Femur (tissue), 1 donor: ENCODE measurements around the gene ELMO1.

Source experiments
- DNase-seq: peaks from one replicate; pipeline ENCODE4 v3.0.0-alpha.2; 2017

ELMO1 gene

DNA sequence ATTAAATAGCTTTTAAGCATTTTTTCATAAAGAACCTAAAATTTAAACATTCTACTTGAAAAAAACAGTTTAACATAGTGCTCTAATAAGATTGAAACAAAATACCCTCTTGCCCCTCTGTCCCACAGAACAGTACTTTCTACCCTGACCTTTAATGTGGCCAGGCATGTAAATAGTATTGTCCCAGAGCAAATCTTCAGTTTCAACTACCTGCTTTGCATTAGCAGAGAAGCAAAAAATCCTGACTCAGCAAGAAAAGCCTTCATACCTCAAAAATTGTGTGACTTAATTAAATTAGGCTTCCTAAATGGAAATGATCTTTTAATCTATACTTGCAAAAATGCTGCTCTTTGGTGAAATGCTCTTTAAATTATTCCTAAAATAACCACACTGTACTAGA, 487.0 kb downstream of the ELMO1 start:
- no peak for DNase-seq

DNA sequence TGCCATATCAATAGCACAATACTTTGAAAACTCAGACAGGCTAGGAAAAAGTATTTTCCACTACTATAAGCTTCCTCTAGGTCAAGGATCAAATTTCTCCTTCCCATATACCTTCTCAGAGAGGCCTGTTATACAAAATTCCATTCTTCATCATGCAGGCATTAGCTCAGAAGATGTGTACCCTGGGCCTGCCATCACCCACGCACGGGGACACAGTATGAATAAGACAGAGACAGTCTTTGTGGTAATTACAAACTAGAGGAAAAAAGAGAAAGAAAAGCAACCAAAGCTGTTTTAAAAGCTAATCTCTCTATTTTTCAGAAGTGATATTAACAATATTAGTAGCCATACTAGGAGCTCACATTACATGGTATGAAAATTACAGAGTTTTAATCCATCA, 487.6 kb downstream of the ELMO1 start:
- no peak for DNase-seq

DNA sequence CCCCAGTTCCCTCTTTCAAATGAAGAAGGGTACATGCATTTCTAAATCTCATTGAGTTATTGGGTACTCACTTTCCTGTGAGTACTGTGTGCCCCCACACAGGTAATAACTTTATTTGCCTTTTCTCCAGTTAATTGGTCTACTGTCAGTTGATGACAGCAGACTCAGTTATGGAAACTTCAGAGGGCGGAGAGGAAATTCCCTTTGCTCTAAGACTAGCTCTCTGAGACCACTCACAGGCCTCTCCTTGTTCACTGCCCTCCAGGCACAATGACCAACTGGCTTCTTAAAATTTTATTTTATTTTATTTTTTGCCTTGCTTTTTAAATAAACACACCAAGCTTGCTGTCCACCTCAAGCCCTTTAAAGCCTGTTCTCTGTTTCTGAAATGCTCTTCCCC, 488.6 kb downstream of the ELMO1 start:
- no peak for DNase-seq

DNA sequence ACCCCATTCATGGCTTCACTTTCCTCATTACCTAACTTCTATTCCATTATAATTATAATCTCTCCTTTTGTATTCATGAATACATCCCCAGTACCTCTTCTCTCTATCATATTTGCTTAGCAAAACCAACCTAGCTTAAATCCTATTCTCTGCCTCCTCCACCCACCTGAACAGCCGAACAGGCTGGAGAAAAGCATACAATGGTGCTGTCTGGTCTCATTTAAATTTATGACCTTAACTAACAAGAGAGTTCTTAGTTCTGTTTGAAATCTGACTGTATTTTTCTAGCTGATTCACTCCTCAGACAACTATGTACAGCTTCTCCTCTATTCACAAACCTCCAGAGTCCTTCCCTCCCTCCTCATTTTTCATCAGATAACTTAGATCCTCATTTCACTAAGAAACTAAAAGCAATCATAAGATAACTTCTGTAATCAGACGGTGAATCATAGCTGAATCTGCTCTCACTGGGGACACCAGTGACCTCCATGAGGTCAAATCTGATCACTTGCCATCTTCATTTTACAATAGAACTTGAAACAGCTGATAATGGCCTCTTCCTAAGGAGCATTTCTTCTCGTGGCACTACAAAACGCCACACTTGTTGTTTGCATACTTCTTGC, 490.4 kb downstream of the ELMO1 start:
- no peak for DNase-seq

DNA sequence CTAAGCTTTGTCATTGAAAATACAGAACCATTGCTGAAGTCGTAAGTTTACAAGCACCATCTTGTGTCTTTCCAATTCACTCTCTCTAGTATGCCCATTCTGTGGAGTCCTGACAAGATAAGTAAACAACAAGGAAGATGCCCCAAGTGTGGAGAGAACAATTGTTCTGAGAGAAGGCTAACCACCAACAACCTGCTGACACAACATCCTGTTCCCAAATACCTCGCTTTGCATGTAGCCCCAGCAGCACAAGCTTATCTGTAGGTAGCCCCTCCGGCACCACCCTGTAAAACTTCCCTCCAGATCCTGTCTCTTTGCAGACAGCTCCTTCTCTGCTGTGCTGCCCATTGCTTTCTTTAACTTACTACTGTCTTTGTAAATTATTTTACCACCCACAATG, 491.0 kb downstream of the ELMO1 start:
- DNase-seq, result no peak

DNA sequence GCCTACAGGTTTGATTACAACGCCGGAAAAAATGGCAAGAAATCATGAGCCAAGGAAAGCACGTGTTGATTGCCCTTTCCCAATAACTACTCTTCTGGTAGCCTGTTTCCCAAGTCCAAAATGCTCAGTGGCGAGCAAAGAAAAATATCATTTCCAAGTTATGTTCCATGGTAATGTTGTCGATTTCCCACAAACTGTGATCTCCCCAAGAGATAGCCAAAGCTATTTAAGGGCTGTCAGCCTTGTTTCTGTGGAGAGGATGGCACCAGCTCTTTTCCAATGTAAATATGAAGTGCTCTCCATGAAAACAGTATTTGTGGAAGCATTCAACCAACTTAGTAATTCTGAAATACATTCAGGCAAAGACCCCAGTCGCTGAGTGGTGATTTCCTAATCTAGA, 491.9 kb downstream of the ELMO1 start:
- DNase-seq, result no peak

DNA sequence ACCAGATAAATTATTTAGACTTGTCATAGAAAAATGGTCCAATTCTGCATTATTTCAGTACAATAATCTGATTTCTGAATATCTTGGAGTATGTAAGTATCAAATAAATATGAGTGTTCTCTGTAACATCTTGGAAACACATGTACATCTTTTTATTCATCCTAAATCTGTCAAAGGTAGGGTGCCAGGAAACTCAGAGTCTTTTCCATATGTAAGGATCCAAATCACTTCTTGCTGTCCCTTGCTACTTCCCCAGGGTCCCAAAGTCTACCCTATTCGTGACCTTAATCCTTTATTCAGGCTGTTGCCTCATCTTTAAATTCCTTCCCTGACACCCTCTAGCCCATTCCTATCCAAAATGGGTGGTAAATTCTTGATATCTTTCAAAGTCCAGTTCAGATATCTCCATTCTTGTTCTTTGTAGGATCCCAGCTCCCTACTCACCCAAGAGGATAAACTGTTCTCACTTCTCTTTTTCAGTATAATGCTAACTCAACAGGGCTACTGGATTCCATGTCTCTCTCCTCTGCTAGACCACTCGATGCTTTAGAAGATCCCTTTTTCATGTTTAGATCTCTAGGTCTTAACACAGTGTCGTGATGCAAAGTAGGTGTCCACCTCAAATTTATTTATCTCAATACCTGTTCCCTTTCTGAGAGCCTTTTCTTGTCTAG, 493.1 kb downstream of the ELMO1 start:
- no peak for DNase-seq

DNA sequence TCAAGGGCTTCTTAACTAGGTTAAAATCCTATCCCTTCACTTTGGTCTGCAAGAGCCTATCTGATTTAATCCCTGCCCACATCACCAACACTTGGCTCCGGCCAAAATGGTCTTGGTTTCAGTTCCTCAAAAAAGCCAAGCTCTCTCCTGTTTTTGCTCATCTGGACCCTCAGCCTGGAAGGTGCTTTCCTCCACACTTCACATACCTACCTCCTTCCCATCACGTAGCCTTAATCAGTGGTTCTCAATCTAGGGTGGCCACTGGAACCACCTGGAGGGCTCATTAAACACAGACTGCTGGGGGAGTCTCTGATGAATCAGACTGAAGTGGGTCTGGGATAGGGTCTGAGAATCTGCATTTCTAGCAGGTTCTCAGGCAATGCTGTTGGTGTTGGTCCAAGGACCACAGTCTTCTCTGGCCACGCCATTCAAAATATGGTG, 497.4 kb downstream of the ELMO1 start:
- no peak for DNase-seq

DNA sequence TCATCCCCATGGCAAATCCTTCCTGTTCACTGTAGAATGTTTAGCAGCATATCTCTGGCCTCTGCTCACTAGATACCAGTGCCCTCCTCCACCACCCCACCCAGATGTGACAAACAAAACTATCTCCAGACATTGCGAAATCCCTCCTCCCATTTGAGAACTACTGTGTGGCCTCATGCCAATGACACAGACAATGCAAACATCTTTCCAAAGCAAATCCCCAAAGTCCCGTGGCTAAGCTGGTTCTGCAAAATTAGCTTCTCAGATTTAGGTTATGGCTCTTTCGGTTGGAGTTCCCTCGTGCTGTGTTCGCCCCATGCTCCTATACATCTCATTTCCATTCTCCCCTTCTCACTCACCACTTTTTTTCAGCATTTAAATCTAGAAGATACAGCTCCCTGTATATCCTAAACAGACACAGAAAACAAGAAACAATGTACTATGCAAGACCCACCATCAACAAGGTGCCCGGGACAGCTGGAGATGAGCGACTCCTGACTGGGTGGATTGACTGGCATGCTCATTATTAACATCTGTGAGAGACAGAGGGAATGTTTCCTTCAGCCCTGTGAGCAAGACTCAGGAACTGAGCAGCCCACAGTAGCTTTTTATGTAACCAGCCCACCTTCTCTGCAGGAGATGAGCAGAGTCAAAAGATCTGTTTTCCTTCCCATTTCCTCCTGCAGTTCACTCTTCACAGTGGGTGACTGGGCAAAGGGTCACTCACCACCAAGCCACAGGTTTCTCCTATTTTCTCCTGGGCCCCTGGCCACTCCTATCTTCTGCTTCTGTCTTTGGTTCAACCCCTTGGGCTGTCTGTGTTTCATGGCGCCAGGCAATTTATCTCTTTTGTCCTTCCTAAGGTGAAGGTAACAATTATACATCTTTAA, 498.7 kb downstream of the ELMO1 start:
- DNase-seq, result peak; percentile 35

DNA sequence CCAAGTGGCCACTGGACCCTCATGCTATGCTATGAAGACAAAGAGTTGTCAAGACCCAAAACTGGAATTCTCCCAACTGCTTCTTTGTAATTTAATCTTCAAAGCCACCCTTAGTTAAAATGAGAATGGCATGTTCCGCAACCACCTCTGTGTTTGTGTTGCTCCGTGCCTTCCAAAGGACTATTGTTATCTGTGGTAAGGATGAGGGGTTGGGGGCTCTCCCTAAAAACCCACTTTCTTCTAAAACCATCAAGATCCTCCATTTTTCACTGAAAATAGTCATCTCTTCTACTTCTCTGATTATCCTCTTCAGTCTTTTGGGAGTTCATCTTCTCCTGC, 502.3 kb downstream of the ELMO1 start:
- no peak for DNase-seq

DNA sequence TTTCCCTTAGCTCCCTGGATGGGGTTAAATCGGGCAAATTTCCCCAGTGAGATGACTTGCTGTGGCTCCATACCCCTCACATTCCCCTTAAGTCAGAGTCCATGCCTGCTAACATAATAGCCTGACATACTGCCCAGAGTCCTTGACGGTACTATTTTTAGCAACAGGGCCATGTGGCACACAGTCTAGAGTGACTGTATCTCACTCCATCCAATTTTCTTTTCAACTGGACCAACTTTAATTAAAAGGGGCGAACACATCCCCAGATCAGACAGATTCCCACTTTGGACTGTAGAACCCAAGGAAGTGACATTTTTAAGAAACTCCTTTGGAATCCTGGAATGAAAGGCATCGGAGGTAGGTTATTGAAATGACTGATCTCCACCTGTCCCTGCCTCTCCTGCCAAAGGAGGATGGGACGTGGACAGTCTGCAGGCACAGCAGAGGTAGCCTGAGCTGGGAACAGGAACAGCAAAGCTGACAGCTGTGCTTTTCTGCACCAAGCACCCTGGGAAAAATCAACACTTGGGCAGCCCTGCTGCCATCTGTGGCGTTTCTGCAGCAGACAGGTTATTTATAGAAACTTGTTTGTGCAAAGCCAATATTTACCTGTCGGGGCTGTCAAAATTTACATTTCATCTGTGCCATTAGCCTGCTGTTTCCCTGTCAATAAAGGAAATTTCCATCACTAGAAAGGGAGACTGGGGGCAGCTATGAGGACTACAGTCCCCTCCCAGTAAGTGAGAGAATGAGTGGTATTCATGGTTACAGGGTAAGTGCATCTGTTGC, 502.9 kb downstream of the ELMO1 start:
- peak; percentile 44 for DNase-seq

DNA sequence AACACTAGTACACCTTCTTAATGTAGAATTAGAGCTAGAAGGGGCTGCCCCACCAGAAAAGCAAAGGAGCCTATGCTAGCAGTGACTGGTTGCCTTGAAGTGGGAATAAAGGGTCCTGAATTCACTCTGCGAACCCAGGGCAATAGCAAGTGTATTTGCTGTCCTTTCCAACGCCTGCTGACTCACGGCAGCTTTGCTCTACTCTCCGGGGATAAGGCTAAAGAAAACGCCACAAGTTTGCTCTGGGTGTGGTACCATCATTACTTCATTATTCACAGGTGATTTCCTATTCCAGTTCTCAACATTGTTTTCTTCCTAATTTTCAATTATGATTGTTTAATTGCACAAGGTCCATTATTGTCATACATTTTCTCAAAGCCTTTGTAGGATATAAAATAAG, 503.8 kb downstream of the ELMO1 start:
- DNase-seq, result no peak

DNA sequence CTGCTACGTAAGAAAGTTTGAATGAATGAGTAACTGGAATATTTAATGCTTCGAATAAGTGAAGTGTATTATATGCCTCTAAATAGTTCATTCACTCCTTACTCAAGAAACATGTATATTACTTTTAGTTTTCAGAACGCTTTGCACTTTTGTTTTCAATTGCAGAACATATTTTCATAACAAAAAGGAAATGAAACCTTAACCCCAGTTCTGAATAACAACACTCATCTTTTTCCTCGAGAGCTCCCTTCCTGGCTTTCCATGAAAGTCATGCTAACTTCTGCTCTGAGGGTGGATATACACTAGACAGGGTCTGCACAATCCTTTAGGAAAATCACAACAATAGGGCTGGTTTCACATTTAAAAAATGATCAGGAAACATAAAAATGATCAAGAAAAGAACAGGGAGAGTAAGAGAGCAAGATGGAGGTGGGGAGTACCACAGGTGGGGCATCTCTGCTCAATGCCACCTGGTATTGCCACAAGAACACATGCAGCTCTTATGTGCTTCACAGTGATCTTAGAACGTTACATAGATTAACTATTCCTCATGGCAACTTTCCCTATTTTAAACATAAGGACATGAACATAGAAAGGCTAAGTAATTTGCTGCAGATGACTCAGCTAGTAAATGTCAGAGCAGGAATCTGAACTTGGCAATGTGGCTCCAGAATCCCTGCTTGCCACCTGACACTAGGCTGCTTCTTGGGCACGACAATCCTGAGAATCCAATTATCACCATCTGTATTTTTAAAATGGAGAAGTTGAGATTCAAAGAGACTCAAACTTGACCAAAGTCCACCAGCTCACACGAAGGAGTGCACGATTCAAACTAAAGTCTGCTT, 504.9 kb downstream of the ELMO1 start:
- DNase-seq, result no peak

DNA sequence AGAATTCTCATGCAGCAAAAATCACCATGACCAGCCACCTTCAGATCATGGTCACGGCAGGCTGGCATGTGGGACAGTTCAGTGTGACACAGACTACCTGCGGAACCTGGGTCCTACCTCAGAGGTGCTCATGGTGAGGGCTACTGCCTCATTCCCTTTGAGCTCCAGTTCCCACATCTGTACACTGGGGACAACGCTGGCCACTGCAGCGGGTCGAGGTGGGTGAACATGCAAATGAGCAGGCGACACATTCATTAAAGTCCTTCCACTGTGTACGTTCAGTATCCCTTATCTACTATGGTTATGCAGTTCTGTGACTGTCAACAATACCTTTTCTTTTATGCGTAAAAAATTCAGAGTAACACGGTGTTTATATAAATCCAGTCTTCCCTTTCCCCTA, 505.7 kb downstream of the ELMO1 start:
- DNase-seq, result no peak

DNA sequence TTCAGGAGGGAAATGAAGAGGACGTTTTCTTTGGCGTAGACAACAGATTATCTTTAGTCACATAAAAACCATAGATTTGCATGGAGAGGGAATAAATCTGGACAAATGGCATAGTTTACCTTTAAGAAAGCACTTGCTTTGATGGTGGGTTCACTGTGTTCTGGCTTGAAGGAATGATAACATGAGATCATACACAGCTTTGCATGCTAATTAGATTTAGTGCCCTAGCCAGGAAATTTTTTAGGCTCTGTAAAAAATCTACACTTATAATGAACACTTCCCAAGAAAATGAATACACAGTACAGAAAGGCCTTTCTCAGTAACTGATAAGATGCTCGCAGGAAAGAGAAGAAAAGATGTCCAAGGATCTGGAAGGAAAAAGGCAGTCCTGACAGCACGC, 506.1 kb downstream of the ELMO1 start:
- no peak for DNase-seq

DNA sequence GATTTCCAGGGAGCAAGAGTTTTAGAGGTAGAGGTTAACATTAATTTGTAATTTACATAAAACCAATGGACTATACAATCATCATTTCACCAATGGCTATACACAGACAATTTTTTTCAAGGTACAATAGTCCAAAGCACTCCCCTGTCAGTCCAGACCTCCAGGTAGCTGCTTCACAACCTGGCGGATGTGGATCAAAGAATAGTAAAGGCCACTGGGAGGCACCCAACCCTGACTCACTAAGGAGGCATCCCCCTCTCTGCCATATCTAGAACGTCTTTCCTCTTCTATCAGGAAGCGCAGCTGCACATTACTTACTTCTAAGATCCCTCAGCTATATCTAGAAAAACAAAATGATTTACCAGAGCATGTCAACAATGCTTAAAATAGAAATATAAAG, 506.6 kb downstream of the ELMO1 start:
- DNase-seq, result no peak

DNA sequence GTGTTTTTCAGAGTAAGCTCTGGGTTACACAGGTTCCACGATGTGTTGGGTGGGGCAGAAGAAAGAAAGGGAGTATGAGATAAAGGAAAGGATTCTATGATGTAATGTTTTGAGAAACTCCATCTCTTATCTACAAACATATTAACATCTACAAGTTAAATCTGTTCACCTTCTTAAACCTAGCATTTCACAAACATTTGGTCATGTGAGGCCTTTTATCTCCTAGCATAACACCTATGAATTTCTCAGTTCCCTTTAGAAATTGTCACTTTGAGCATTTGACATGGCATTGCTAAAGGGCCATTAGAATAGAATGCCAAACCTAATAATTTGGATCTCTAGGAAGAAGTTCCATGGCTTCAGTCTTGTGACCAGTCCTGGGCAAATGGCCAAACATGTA, 507.3 kb downstream of the ELMO1 start:
- no peak for DNase-seq

DNA sequence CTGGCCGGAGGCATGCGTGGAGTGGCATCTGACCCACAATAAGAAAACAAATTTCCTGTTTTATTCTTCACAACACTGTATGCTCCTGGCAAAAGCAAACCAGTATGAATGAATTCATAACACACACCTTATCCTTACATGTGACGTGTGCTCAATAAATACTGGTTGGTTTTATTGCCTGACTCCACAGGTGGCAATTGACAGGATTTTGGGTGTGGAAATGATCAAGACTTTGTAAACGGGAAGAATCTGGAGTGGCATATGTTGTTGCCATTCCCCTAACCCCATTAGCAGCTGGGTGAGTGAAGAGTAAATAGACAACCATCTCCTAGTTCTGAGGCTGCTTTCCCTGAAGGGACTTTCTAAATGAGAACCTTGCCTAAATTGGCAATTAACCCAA, 508.8 kb downstream of the ELMO1 start:
- DNase-seq, result no peak

DNA sequence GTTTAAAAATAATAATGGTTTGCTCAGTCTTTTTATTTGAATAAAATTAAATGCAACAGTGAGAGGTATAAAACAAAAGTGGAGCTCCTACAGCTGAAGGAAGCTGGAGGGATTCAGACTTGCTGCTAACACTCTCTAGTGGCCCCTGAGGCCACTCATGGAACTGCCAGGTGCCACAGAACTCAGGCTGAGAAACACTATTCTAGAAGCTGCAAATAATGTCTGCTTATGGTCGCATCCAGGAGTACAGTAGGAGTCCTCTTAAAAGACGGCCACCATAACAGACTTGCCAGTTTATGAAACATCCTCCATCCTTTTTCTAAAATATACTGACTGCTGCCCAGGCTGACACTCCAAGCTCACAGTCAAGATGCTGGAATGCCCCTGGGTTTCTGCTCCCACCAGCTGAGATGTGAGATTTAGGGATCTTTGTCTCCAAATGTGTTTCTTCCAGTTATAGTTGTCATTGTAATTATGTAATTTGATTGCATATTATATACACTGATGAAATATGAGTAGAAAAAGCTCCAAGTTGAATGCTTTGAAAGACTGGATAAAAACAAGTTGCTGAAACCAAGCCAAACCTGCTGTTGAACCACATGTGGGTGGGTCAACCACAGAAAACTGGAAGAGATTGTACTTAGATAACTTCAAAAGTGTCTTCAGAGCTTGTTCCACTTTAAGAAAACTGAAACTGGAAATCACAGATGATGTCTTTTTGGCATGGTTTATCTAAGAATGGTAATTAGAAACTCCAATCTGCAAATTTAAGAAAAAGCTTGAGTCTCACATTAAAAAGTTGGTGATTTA, 510.7 kb downstream of the ELMO1 start:
- DNase-seq, result peak; percentile 43

DNA sequence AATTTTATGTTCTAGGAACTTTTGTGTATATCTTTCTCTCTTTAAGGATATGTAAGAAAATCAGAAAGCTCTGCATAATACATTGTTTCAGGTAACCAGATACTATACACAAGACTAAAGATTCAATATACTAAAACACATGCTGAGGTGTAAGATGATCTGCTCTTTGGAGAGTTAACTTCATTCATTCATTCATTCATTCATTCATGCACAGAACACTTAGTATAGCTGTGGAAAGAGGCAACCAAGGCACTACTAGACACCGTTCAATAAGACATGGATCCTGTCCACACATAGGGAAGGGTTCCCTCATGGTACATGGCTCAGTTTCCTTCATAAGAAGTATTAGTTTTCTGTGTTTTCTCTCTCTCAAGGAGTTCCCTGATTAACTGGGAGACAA, 516.8 kb downstream of the ELMO1 start:
- DNase-seq, result no peak

DNA sequence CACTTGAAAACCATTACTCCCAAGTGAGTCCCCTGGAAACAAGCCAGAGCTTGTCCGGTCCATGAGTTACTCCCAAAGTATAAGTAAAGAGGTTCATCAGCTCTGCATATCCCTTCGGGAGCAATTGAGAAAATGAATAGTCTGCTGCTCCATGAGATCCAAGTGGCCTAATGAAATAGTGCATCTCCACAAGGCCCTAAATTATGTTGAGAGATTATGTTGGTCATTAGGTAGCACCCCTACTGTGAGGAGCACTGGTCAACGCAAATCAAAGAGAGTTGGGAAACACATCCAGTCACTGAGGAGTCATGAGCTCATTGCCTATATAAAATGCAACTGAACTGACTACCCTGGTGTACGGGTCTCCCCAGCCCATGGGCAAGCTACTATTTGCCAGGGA, 518.9 kb downstream of the ELMO1 start:
- no peak for DNase-seq
